Mucosa of rectum (tissue), 2 donors: ENCODE data around the gene ADAD2.

Source experiments
- H3K27ac ChIP-seq, 2 donors: one replicate each; pipeline ENCODE4 v1.7.0; 2013; ENCODE audit warnings: inconsistent platforms in 2 of 2, low read depth in 2 of 2, low read length in 2 of 2
- H3K27me3 ChIP-seq, 2 donors: one replicate each; pipeline ENCODE4 v1.7.0; 2013; ENCODE audit warnings: low read length in 2 of 2; ENCODE audit not compliant: control insufficient read depth in 2 of 2, insufficient read depth in 2 of 2
- H3K36me3 ChIP-seq, 2 donors: one replicate each; pipeline ENCODE4 v1.7.0; 2013; ENCODE audit warnings: low read length in 2 of 2; ENCODE audit not compliant: control insufficient read depth in 2 of 2, insufficient read depth in 2 of 2
- H3K4me1 ChIP-seq, 2 donors: one replicate each; pipeline ENCODE4 v1.7.0; 2013; ENCODE audit warnings: low read length in 2 of 2, mild to moderate bottlenecking in 1 of 2; ENCODE audit not compliant: control insufficient read depth in 2 of 2, insufficient read depth in 2 of 2
- H3K4me3 ChIP-seq, 2 donors: one replicate each; pipeline ENCODE4 v1.7.0; 2013; ENCODE audit warnings: low read length in 2 of 2
- H3K9ac ChIP-seq, 2 donors: one replicate each; pipeline ENCODE4 v1.7.0; 2013; ENCODE audit warnings: low read length in 2 of 2, low read depth in 1 of 2, mild to moderate bottlenecking in 1 of 2
- H3K9me3 ChIP-seq, 2 donors: one replicate each; pipeline ENCODE4 v1.7.0; 2013; ENCODE audit warnings: low read length in 2 of 2; ENCODE audit not compliant: control insufficient read depth in 2 of 2
- donor health status: healthy.
- donor health status: Normal muscosa, but diverticular disease.

Gene ADAD2

DNA sequence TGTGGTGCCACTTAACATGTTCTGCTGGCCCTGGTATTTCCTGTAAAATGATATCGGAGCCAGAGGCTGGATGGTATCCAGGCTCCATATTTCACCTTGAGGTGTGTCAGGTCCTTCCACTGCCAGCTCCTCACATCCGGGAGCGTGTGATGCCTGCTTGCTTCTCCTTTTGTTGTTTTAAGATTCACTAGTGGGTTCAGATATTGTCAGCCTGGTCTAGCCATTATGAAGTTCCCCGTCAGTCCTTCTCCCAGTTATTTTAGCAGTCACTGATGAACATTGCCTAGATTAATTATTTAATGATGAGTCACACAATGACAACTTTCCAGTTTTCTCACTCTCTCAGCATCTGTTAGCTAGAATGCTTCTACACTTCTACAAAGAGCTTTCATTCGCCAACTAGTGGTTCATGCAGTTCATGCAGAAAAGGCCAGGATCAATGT lies 34.6 kb upstream of the ADAD2 start:
- H3K27me3 ChIP-seq: peaks cover 2 to 5% of the 10 kb centered on the region in 2 donors
- no peak overlapping the region for H3K9ac ChIP-seq
- H3K4me3 ChIP-seq: no peak overlapping the region
- no peaks in the 10 kb centered on the region for H3K4me1 ChIP-seq
- H3K36me3 ChIP-seq: no peaks in the 10 kb centered on the region
- no peak overlapping the region for H3K27ac ChIP-seq
- H3K9me3 ChIP-seq: no peaks in the 10 kb centered on the region

- Histone ChIP-seq H3K9me3 (no peaks in the 10 kb centered on the region), H3K36me3 (no peaks in the 10 kb centered on the region), H3K27me3 (peaks cover 2 to 8% of the 10 kb centered on the region in 2 donors), H3K4me3 (no peak overlapping the region), H3K9ac (no peak overlapping the region), H3K4me1 (no peaks in the 10 kb centered on the region), H3K27ac (no peak overlapping the region)
Observed at GRCh38 chr16:84159007-84159406, 31.9 kb upstream of the ADAD2 start.

- H3K27ac ChIP-seq: no peak overlapping the region
- H3K4me3 ChIP-seq: no peak overlapping the region
- no peaks in the 10 kb centered on the region for H3K36me3 ChIP-seq
- no peaks in the 10 kb centered on the region for H3K9me3 ChIP-seq
- H3K4me1 ChIP-seq: no peaks in the 10 kb centered on the region
- H3K27me3 ChIP-seq: peaks cover 2 to 10% of the 10 kb centered on the region in 2 donors
- no peak overlapping the region for H3K9ac ChIP-seq
Observed at GRCh38 chr16:84159800-84160199, 31.2 kb upstream of the ADAD2 start.

DNA sequence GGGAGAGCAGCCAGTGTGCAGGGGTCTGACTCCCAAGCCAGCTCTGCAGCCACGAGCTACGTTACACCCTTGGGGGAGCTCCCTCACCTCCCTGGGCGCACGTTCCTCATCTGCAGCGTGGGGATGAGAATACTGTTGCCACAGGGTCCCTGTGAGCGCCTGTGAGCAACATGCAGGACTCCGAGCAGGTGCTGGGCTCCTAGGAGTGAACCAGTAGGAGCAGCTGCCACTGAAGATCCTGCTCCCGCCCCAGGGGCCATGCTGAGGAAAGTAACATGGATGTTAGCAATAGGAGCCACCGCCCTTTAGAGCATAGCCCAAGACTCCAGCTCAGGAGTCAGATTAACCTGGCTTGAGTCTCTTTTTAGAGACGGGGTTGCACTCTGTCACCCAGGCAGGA lies 29.9 kb upstream of the ADAD2 start:
- H3K4me3 ChIP-seq: no peak overlapping the region
- H3K27me3 ChIP-seq: peaks cover 2 to 10% of the 10 kb centered on the region in 2 donors
- no peaks in the 10 kb centered on the region for H3K4me1 ChIP-seq
- H3K9me3 ChIP-seq: no peaks in the 10 kb centered on the region
- no peak overlapping the region for H3K9ac ChIP-seq
- H3K27ac ChIP-seq: no peak overlapping the region
- no peaks in the 10 kb centered on the region for H3K36me3 ChIP-seq

DNA sequence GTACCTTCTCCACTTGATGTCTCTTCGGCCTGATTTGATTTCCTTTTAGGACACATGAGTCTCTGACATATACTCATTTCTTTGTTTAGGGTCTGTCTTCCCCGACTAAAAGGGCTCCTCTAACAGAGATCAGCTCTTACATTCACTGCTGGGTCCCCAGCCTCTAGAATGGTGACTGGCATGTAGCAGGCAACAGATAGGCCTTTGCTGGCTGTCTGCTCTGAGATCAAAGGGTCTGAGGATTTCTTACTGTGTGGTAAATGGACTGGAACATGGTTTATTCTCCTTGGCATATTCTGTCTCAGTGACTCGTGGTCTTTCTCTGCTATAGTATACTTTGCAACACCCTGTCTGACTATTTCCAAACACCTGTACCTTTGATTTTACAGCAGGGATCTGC lies 29.2 kb upstream of the ADAD2 start:
- no peaks in the 10 kb centered on the region for H3K4me1 ChIP-seq
- no peaks in the 10 kb centered on the region for H3K36me3 ChIP-seq
- H3K9me3 ChIP-seq: no peaks in the 10 kb centered on the region
- H3K27ac ChIP-seq: no peak overlapping the region
- no peak overlapping the region for H3K4me3 ChIP-seq
- H3K9ac ChIP-seq: no peak overlapping the region
- peaks cover 2 to 10% of the 10 kb centered on the region in 2 donors for H3K27me3 ChIP-seq

DNA sequence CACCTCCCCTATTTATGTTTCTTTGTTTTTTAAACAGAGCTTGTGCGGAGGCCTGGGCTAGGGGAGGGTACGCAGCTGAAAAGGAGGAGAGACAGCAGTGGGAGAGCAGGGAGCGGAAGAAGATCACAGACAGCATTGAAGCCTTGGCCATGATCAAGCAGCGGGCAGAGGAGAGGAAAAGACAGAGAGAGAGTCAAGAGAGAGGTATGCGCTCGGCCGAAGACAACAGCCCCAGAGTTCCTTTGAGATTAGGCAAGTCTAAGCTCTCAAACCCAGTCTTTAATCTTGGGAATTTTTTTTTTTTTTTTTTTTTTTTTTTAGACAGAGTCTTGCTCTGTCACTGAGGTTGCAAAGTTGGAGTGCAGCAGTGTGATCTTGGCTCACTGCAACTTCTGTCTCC lies 25.2 kb upstream of the ADAD2 start:
- H3K9me3 ChIP-seq: no peaks in the 10 kb centered on the region
- H3K9ac ChIP-seq: no peak overlapping the region
- H3K36me3 ChIP-seq: no peaks in the 10 kb centered on the region
- H3K4me3 ChIP-seq: no peak overlapping the region
- peaks cover 0 to 7% of the 10 kb centered on the region in 2 donors for H3K27me3 ChIP-seq
- H3K27ac ChIP-seq: no peak overlapping the region
- H3K4me1 ChIP-seq: no peaks in the 10 kb centered on the region

- no peaks in the 10 kb centered on the region for H3K4me1 ChIP-seq
- H3K9me3 ChIP-seq: no peaks in the 10 kb centered on the region
- peaks cover 0 to 2% of the 10 kb centered on the region in 2 donors for H3K27me3 ChIP-seq
- no peak overlapping the region for H3K4me3 ChIP-seq
- H3K36me3 ChIP-seq: no peaks in the 10 kb centered on the region
- no peak overlapping the region for H3K27ac ChIP-seq
- H3K9ac ChIP-seq: no peak overlapping the region
Observed at GRCh38 chr16:84166796-84167695, 23.9 kb upstream of the ADAD2 start.

DNA sequence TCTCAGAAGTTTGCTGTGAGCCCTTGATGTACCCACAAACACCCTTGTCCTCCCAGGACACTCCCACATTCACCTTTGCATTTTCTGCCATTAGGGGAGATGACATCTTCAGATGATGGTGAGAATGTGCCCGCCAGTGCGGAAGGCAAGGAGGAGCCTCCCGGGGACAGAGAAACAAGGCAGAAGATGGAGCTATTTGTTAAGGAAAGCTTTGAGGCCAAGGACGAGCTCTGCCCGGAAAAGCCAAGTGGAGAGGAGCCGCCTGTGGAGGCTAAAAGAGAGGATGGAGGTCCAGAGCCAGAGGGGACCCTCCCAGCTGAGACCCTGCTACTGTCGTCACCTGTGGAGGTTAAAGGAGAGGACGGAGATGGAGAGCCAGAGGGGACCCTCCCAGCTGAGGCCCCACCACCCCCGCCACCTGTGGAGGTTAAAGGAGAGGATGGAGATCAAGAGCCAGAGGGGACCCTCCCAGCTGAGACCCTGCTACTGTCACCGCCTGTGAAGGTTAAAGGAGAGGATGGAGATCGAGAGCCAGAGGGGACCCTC lies 21.1 kb upstream of the ADAD2 start:
- H3K27ac ChIP-seq: no peak overlapping the region
- H3K9me3 ChIP-seq: no peaks in the 10 kb centered on the region
- no peaks in the 10 kb centered on the region for H3K36me3 ChIP-seq
- no peaks in the 10 kb centered on the region for H3K4me1 ChIP-seq
- H3K4me3 ChIP-seq: no peak overlapping the region
- H3K9ac ChIP-seq: no peak overlapping the region
- H3K27me3 ChIP-seq: peaks cover 0 to 5% of the 10 kb centered on the region in 2 donors

DNA sequence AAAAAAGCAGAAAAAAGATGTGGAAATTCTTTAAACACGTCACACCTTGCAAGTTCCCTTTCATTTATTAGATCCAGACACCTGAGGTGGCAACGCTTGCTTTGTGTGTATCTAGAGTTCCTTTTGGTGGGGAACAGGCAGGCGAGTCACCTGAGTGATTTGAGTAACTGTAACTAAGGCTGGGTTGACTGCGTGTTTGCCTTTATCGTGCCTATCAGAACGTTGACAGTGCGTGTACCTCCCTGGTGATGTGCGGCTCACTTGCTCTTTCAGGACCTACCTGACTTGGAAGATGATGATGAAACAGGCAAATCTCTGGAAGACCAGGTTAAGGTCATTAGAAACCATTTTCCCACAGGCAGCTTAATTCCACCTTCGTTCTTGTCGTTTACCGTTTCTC lies 16.6 kb upstream of the ADAD2 start:
- no peak overlapping the region for H3K9ac ChIP-seq

GRCh38 chr16:84175350-84176081 lies 15.4 kb upstream of the ADAD2 start:
- Histone ChIP-seq H3K27me3 (peaks cover 0 to 5% of the 10 kb centered on the region in 2 donors), H3K27ac (no peak overlapping the region), H3K9me3 (no peaks in the 10 kb centered on the region), H3K9ac (no peak overlapping the region), H3K36me3 (peaks cover 11 to 15% of the 10 kb centered on the region in 2 donors), H3K4me1 (peaks cover 13 to 20% of the 10 kb centered on the region in 2 donors), H3K4me3 (no peak overlapping the region)

More for the DNA sequence above, 16.6 kb upstream of the ADAD2 start:
- H3K9me3 ChIP-seq: no peaks in the 10 kb centered on the region
- H3K36me3 ChIP-seq: peaks cover 8 to 9% of the 10 kb centered on the region in 2 donors
- H3K27ac ChIP-seq: no peak overlapping the region
- H3K4me3 ChIP-seq: no peak overlapping the region
- peaks cover 13 to 20% of the 10 kb centered on the region in 2 donors for H3K4me1 ChIP-seq
- H3K27me3 ChIP-seq: peaks cover 0 to 5% of the 10 kb centered on the region in 2 donors
